Measurements from ENCODE around the gene GRIA1. TPM values are rescaled to one million over a fixed set of nuclear protein-coding genes. Genes with fewer than 3 reads are reported as not detected.

Gene GRIA1
- total RNA-seq, 1 experiment from 2014 or later, result not detected

DNA sequence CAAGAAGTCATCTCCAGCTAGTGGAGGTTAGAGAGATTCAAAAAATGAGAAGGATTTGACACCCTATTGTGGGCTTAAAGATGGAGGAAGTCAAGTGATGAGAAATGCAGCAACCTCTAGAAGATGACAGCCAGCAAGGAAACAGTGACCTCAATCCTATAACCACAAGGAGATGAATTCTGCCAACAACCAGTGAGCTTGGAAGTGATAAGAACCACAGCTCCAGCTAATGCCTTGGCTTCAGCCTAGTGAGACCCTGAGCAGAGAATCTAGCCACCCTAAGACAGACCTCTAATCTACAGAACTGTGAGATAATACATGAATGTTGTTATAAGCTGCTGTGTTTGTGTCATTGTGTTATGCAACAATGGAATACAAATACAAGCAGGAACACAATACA, 262.4 kb downstream of the GRIA1 start:
- no peaks in the 10 kb centered on the region; the same call in 1 of the 2 replicates for H3K9me3 ChIP-seq
- no peaks in the 10 kb centered on the region for H3K36me3 ChIP-seq
- DNase-seq, result no peak

DNA sequence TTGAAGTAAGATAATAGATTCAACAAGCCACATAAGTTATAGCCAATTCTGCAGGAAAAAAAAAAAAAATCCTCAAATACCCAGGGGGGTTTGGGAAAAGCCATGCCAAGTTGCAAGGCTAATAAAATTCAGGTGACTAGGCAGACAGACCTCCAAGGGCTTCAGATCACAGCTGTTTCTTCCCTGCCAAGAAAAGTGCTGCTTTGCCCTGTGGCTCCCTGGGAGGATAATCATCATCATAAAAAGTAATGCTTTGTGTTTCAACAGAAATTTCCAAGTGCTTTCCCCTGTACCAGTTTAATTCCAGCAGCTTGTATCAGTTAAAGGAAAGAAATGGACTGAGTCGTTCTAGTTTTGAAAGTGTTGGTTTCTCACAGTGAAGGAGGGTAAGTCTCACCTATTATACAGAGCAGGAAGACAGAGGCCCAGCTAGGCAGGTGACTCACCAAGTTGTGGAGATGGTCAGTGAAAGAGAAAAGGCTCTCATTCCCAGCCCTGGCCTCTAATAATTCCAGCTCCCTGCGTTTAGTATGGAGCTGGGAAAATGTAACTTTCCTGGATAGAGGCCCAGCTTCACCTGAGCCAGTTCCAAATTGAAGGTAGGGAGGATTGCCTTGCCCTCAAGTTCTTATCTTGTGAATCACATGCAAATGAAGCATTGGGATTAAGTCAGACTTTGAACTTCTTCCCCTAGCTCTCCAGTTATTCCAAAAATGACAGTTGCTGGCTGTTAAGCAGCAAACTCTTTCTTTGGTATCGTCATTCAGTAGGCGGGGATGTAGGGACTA, 263.4 kb downstream of the GRIA1 start:
- Histone ChIP-seq H3K4me3 (no peak overlapping the region), H3K27me3 (peaks cover 9% of the 10 kb centered on the region; the same call in 1 of the 2 replicates), H3K36me3 (no peaks in the 10 kb centered on the region), H3K9me3 (no peaks in the 10 kb centered on the region; the same call in 1 of the 2 replicates)
- DNase-seq, result no peak

More for the DNA sequence above, 262.4 kb downstream of the GRIA1 start:
- Histone ChIP-seq H3K4me3 (no peak overlapping the region), H3K27me3 (0 out of 2 replicates have a peak, but pooled peaks cover under 1% of the 10 kb centered on the region)

DNA sequence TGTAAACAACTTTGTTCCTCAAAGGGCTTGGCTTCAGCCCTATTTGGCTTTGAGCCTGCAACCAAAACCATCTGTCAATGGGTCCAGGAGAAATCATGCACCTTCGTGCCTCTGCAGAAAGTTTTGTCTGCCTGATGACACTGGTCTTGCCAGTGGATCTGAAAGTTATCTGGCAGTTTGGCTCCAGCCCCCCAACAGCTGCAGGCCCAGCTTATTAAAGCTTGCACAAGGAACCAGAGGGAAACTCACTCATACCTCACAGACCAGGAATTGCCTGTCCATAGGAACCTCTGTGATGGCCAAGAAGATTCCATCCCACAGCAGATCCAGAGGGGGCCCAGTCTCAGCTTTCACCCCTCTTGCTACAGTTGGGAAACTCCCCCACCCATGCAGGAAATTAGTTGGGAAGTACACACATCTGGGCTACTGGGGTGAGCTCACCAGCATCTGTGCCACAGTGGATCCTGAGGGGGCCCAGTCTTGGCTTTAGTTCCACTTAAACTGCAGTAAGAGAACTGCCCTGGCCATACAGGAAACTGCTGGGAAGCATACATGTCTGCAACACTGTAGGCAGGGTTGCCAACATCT, 265.5 kb downstream of the GRIA1 start:
- peaks cover 9% of the 10 kb centered on the region; the same call in 1 of the 2 replicates for H3K27me3 ChIP-seq
- peaks cover 3% of the 10 kb centered on the region for H3K9me3 ChIP-seq
- H3K36me3 ChIP-seq, result no peaks in the 10 kb centered on the region
- H3K4me3 ChIP-seq, result no peak overlapping the region
- DNase-seq, result no peak

DNA sequence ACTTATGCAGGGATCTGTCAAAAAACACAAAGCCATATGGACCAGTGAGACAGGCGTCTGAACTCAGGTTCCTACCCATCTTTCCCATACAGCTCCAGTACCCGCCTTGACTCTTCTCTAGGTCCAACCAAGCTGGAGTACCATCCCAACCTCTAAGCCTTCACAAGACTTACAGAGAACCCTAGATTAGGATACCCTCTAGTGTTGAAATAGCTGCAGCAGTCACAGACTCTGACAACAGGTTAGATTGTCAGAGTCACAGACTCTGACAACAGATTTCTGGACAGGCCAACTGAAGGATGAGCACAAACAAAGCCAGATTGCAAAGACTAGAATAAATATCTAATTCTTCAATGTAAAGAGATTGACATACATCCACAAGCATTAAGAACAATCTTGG, 266.1 kb downstream of the GRIA1 start:
- H3K27me3 ChIP-seq, result peaks cover 9% of the 10 kb centered on the region; the same call in 1 of the 2 replicates
- H3K4me3 ChIP-seq, result no peak overlapping the region
- no peaks in the 10 kb centered on the region for H3K36me3 ChIP-seq
- no peak for DNase-seq
- peaks cover 3% of the 10 kb centered on the region for H3K9me3 ChIP-seq

DNA sequence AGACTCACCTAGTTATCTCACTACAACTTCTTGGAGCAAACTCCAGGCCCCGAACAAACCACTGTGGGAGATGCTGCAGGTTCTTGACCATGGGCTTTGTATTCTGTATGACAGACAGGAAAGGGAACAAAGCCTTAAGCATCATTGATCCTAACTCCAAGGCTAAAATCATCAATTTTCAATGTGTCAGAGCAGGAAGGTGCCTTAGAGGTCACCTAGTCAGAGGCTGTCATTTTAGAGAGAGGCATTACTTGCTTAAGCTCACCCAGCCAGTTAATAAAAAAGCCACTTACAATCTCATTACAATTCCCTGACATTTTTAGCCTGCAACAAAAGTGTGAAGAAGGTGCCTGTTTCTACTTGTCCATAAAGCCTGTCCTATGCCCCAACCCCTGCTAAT, 275.5 kb downstream of the GRIA1 start:
- no peaks in the 10 kb centered on the region for H3K27me3 ChIP-seq
- DNase-seq, result no peak
- no peaks in the 10 kb centered on the region for H3K36me3 ChIP-seq
- no peak overlapping the region for H3K4me3 ChIP-seq
- no peaks in the 10 kb centered on the region for H3K9me3 ChIP-seq

DNA sequence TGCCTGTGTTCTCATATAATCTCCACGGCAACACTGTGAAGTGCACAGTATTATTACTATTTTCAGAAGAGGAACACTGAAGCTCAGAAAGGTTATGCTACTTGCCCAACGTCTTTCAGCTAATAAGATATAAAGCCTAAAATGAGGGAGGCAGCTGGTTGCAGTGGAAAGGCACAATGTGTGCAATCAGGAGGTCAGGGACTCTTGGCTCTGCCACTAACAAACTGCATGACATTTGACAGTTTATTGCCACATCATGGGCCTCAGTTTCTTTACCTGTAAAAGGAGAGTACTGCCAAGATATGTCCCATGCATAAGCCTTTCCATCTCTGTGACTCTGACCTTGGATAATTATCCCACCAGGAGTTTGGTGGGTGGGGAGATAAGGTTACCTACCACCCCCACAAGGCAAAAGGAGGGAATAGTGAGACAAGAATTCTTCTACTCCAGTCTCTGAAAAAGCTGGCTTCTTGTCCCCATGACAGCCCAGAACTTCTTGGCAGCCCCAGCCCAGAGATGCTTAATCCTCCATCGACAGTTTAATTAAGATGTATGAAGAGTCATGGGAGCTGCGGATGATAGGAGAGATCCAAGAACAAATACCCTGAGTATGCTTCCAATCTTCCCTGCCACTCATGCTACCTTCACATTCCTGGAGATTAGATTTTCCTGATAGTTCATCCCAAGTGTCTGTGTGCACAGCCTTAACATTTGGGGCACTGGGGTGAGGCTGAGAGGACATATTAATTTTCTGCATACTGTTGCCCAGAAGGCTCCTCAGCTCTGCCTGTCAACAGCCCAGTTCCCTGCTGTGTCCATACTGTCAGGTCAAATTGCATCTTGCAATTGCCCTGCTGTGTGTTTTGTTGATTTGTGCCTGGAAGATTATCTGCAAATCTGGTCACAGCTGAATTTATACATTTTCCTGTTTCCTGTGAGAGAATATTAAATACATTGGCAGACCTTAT, 277.0 kb downstream of the GRIA1 start:
- H3K9me3 ChIP-seq, result no peaks in the 10 kb centered on the region
- no peak for DNase-seq
- no peaks in the 10 kb centered on the region for H3K36me3 ChIP-seq
- no peak overlapping the region for H3K4me3 ChIP-seq
- no peaks in the 10 kb centered on the region for H3K27me3 ChIP-seq

DNA sequence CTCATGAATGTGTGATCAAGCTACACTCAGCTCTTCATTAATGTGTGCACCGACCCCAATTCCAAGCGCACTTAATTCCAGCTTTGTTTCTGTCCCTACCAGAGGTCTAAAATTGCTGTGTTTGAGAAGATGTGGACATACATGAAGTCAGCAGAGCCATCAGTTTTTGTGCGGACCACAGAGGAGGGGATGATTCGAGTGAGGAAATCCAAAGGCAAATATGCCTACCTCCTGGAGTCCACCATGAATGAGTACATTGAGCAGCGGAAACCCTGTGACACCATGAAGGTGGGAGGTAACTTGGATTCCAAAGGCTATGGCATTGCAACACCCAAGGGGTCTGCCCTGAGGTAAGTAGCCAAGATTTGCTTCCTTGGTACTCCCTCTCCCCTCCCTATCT, 279.6 kb downstream of the GRIA1 start:
- no peaks in the 10 kb centered on the region for H3K9me3 ChIP-seq
- no peak for DNase-seq
- no peaks in the 10 kb centered on the region for H3K36me3 ChIP-seq
- no peaks in the 10 kb centered on the region for H3K27me3 ChIP-seq
- H3K4me3 ChIP-seq, result no peak overlapping the region

DNA sequence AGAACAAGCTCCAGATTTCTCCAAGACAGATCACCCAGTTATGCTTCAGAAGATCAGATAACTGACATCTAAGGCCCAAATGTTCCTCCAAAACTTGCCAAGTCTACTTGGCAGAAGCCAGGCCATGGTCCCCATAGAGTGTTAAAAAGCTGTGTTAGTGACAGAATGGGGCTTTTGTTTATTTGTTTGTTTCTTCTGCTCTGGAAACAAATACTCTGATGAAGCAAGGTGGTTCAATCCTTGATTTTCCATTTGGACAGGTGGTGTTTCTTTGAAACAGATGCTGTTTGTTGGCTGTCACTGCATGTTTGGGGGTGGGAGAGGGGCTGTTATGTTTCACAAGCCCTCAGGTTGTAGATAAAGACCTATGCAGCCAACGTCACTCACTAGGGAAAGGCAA, 284.2 kb downstream of the GRIA1 start:
- Histone ChIP-seq H3K9me3 (no peaks in the 10 kb centered on the region), H3K27me3 (no peaks in the 10 kb centered on the region; the same call in none of the 2 replicates), H3K4me3 (no peak overlapping the region), H3K36me3 (no peaks in the 10 kb centered on the region)
- DNase-seq, result no peak

DNA sequence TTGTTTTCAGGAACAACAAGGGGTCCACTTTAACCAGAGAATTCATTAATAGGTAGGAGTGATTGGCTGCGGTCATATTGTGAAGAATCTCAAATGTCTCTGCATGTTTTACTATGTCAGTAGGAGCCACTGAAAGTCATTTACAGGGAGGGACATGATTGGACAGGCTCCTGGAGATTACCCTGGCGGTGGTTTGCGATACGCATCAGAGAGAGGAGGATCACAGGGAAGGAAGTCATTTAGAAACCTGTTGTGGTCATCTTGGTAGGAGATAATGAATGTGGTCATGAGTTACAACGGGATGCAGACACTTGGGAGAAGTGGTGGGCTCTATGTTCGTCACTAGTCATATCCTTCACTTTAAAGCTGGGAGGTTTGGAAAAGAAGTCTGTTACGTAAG, 285.5 kb downstream of the GRIA1 start:
- Histone ChIP-seq H3K9me3 (no peaks in the 10 kb centered on the region), H3K4me3 (no peak overlapping the region), H3K36me3 (no peaks in the 10 kb centered on the region), H3K27me3 (peaks cover 3% of the 10 kb centered on the region)
- no peak for DNase-seq

DNA sequence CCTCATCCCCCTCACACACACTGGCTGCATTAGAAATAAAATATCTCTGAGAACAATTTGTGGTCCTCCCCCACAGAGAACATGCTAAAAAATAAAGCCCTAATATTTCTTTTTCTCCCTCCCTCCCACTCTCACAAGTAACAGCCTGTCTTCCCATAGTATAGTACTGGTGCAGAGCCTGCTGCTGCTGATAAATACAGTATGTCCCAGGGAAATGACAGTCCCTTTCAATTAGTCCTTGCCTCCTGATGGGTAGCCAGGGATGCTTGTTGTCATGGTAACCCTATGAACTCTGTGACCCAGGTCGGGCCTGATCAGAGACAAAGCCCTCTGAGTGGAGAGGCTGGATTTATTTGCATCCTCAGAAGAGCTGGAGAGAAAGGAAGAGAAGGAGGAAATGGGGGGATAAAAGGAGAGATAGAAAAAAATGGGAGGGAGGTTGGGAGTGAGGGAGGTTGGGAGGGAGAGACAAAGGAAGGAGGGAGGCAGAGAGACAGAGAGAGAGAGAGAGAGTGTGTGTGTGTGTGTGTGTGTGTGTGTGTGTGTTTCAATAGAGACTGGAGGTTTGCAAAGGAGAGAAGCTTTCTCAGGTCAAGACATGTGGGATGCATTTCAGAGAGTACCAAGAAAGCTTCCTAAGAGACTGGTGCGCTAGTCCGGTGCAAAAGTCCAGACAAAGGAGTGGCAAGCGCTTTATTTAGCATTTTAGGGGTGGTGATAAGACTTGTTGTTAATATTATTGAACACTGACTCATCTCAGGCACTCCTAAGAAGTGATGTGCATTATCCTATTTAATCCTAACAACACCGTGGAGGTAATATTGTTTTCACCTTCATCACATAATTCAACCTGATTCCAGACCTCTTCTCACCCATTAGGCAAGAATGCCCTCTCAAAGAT, 287.5 kb downstream of the GRIA1 start:
- Histone ChIP-seq H3K4me3 (no peak overlapping the region), H3K9me3 (no peaks in the 10 kb centered on the region), H3K36me3 (no peaks in the 10 kb centered on the region), H3K27me3 (peaks cover 3% of the 10 kb centered on the region)
- no peak for DNase-seq

DNA sequence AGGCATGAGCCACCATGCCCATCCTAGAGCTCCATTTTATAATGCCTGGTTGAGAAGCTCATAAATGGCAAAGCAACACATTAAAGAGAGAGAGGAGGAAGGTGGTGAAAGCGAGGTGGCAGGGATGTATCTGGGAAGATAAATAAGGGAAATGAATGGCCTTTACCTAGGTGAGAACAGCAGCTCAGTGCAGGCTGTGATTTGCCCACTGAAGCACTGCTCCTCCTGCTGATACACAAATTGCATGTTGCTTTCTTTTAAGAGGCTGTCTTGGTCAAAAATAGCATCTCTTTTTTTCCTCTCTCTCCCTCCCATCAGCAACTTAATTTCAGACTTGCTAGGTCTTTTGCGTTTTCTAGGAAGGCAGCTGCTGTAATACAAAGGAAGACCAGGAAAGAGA, 289.4 kb downstream of the GRIA1 start:
- Histone ChIP-seq H3K4me3 (no peak overlapping the region), H3K9me3 (no peaks in the 10 kb centered on the region), H3K27me3 (peaks cover 3% of the 10 kb centered on the region), H3K36me3 (no peaks in the 10 kb centered on the region)
- no peak for DNase-seq

DNA sequence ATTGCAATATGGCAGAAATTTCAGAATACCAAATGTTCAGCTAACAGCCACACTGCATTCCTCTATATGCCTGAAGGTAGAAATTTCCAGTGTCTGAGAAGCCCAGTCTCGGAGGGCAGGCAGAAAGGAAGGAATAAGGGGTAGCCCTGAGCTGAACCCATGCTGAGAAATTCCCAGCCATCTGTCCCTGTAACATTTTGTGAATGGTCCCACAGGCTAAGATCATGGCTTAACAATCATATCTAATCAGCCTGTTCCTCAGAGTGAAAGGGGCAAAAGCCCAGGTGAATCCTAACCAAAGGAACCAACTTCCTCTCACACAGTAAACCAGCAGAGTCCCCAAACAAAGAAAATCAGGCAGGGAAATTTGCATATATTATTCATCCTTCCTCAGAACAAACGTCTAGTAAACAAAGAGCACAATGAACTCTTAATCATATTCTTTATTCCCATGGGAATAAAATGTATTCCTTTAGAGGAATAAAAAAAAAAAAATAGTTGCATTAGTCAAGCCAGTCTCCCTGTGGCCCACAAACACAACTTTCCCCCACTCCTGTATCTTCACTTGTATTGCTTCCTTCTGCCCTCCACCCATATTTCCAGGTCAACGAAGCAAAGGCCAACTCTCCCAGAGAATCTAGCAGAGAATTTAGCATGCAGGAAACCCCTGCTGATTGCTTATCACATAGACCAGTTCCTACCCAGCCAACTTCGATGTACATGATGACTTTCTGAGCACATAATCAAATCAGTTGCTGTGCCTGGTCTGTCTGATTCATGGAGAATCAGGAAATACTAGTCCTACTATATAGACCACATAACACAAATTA, 290.6 kb downstream of the GRIA1 start:
- Histone ChIP-seq H3K9me3 (no peaks in the 10 kb centered on the region), H3K4me3 (no peak overlapping the region), H3K36me3 (no peaks in the 10 kb centered on the region), H3K27me3 (peaks cover 3% of the 10 kb centered on the region)
- no peak for DNase-seq

DNA sequence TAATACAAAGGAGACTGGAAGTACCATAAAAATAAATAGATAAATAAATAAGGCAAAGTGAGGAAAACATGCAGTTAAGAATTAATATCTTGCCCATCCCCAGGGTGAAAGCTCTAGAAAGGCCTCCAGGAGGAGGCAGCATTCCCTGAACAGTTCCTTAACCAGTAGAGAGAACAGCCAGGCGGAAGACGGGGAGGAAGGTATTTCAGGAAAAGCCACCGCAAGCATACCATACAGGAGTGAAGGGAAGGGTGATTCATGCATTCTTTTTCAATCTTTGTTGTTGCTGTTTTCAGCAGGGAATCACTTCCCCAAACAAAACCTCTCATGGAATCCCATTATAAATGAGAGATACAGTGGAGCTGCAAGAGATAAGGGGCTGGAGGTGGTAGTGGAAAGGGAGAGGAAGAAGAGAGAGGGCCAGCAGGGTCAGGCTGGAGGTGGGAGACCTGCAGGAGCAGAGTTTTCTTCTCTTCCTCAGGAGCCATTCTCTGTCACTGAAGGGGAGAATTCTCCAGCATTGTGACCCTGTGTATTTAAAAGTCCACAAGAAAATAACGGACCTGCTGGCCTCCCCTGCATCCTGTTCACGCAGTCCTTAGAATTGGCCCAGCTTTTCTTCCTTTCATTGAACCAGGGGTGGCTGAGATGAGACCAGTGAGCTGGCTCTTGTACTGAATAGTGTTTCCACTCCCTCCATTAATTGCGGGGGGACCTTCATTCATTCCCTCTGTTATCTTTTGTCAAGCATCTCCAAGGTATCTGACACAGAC, 292.3 kb downstream of the GRIA1 start:
- no peak for DNase-seq
- H3K4me3 ChIP-seq, result no peak overlapping the region
- H3K36me3 ChIP-seq, result no peaks in the 10 kb centered on the region
- no peaks in the 10 kb centered on the region for H3K9me3 ChIP-seq
- H3K27me3 ChIP-seq, result peaks cover 3% of the 10 kb centered on the region

DNA sequence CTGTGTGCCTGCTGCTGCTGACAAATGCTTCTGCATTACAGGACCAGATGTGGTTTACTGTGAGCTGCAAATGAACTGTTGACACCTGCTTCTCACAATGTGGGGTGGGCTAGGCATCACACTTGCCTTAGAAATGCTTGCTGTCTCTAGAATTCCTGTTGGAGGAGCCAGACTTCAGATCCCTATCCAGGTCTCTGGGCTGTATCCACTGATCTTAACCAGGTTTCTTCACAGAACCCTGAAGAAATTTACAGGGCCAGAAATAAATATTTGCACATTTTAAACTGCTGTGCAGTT, 292.8 kb downstream of the GRIA1 start:
- Histone ChIP-seq H3K9me3 (no peaks in the 10 kb centered on the region), H3K27me3 (peaks cover 3% of the 10 kb centered on the region), H3K36me3 (no peaks in the 10 kb centered on the region), H3K4me3 (no peak overlapping the region)
- no peak for DNase-seq

DNA sequence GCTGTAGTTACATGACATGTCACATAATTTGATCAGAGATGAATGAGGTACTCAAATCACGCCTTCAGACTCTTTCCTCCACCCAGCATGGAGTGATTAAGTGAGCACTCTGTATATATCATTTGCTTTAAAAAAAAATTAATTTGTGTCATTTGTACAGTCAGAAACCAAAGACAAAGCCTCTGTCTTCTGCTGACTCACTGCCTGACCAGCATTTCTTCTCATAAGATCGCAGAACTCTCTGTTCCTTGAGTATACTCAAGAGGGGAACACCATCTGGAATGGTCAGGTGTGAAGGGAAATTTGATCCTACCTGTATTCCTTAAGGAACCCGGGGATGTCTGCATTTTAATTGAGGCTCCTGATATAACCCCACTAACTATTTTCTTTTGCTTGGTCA, 293.8 kb downstream of the GRIA1 start:
- no peaks in the 10 kb centered on the region for H3K9me3 ChIP-seq
- peaks cover 3% of the 10 kb centered on the region; the same call in 1 of the 2 replicates for H3K27me3 ChIP-seq
- no peak overlapping the region for H3K4me3 ChIP-seq
- no peaks in the 10 kb centered on the region for H3K36me3 ChIP-seq
- DNase-seq, result no peak

Data from MG63 (cell line).